Smooth muscle cell (in vitro differentiated cells): Measurements from ENCODE around the gene L3MBTL4. TPM values are rescaled to one million over a fixed set of nuclear protein-coding genes. Genes with fewer than 3 reads are reported as not detected.

Experiments
- DNase-seq: peaks from one replicate; lab custom pipeline; 2025; ENCODE audit not compliant: unreplicated experiment; lab: John Stamatoyannopoulos, UW
- H2AFZ ChIP-seq: fragments of 200-600 bp; sonication (generic); 2 replicates; pipeline ENCODE4 v1.6.0; 2016; ENCODE audit warnings: antibody characterized with exemption, low read depth, mild to moderate bottlenecking
- H3F3A ChIP-seq: fragments of 200-600 bp; sonication (generic); 2 replicates; pipeline ENCODE4 v1.6.0; 2017; ENCODE audit warnings: antibody characterized with exemption, low read depth
- H3K27ac ChIP-seq: fragments of 200-600 bp; sonication (generic); 2 replicates; pipeline ENCODE4 v1.5.1; 2016; ENCODE audit warnings: low read depth, mild to moderate bottlenecking
- H3K27me3 ChIP-seq: fragments of 200-600 bp; sonication (generic); 2 replicates; pipeline ENCODE4 v1.6.1; 2016; ENCODE audit warnings: low read depth, mild to moderate bottlenecking
- H3K36me3 ChIP-seq: fragments of 200-600 bp; sonication (generic); 2 replicates; pipeline ENCODE4 v1.5.1; 2016; ENCODE audit warnings: low read depth
- H3K4me1 ChIP-seq: fragments of 200-600 bp; sonication (generic); 2 replicates; pipeline ENCODE4 v1.5.1; 2016; ENCODE audit warnings: low read depth
- H3K4me2 ChIP-seq: fragments of 200-600 bp; sonication (generic); 2 replicates; pipeline ENCODE4 v1.6.0; 2016; ENCODE audit warnings: mild to moderate bottlenecking
- H3K4me3 ChIP-seq: fragments of 200-600 bp; sonication (generic); 2 replicates; pipeline ENCODE4 v1.5.1; 2016; ENCODE audit warnings: mild to moderate bottlenecking
- H3K79me2 ChIP-seq: fragments of 200-600 bp; sonication (generic); 2 replicates; pipeline ENCODE4 v1.6.0; 2016; ENCODE audit warnings: low read depth, mild to moderate bottlenecking
- H3K9ac ChIP-seq: fragments of 200-600 bp; sonication (generic); 2 replicates; pipeline ENCODE4 v1.6.0; 2016; ENCODE audit warnings: low read depth
- H3K9me3 ChIP-seq: fragments of 200-600 bp; sonication (generic); replicated peaks from 2 replicates; pipeline ENCODE4 v1.5.1; 2016; ENCODE audit warnings: low read depth
- H4K20me1 ChIP-seq: fragments of 200-600 bp; sonication (generic); 2 replicates; pipeline ENCODE4 v1.6.0; 2016; ENCODE audit warnings: low read depth
- CTCF ChIP-seq: fragments of 200-600 bp; sonication (generic); IDR thresholded peaks from 2 replicates; pipeline ENCODE4 v1.5.1; 2017; ENCODE audit warnings: borderline replicate concordance, mild to moderate bottlenecking, antibody characterized with exemption; ENCODE audit not compliant: insufficient read depth, poor library complexity, severe bottlenecking
- WGBS: methylation state at CpG from one replicate; pipeline ENCODE4 v1.1.7; 2016; ENCODE audit warnings: low lambda C conversion rate; 5-methylcytosine and 5-hydroxymethylcytosine counted together
- polyA plus RNA-seq: library from polyadenylated mRNA; unstranded; fragments of >200 nt; fragmentation: Nextera tagmentation; extraction: Ambion mirVana; gene quantifications from 2 replicates; pipeline ENCODE4 v1.2.1, GENCODE V29; 2016
- total RNA-seq: library from RNA; depleted of rRNA; stranded (reverse); fragments of >200 nt; gene quantifications from 2 replicates; pipeline ENCODE4 v1.2.3, GENCODE V29; 2014

L3MBTL4 gene
- total and polyA plus RNA-seq, 2 experiments from 2014 or later, result 3.4 TPM; not detected in 1

GRCh38 chr18:5944448-5944847, 470.3 kb downstream of the L3MBTL4 start:
- H2AFZ ChIP-seq, result no peak overlapping the region
- no peak overlapping the region for H3K9ac ChIP-seq
- H3K36me3 ChIP-seq, result no peaks in the 10 kb centered on the region
- H3K27me3 ChIP-seq, result peaks cover 6% of the 10 kb centered on the region
- H4K20me1 ChIP-seq, result no peaks in the 10 kb centered on the region
- DNase-seq, result no peak
- H3K9me3 ChIP-seq, result no peaks in the 10 kb centered on the region
- H3K79me2 ChIP-seq, result no peaks in the 10 kb centered on the region
- WGBS, result 84% methylated on average over 3 of the region's 3 CpGs
- no peaks in the 10 kb centered on the region for H3K4me1 ChIP-seq
- no peak overlapping the region for H3K4me3 ChIP-seq
- H3K4me2 ChIP-seq, result no peak overlapping the region
- H3K27ac ChIP-seq, result no peak overlapping the region
- H3F3A ChIP-seq, result peaks cover 12% of the 10 kb centered on the region
- TF ChIP-seq CTCF, result no peak

- Histone ChIP-seq H3K27me3 (peaks cover 6% of the 10 kb centered on the region), H3F3A (peaks cover 11% of the 10 kb centered on the region), H3K9ac (no peak overlapping the region), H3K4me3 (no peak overlapping the region), H3K9me3 (no peaks in the 10 kb centered on the region), H2AFZ (no peak overlapping the region), H3K4me1 (no peaks in the 10 kb centered on the region), H3K79me2 (no peaks in the 10 kb centered on the region), H4K20me1 (no peaks in the 10 kb centered on the region), H3K36me3 (no peaks in the 10 kb centered on the region), H3K4me2 (no peak overlapping the region), H3K27ac (no peak overlapping the region)
- DNase-seq, result no peak
- WGBS, result 91% methylated on average over 5 of the region's 5 CpGs
- no peak for TF ChIP-seq CTCF
Measured at GRCh38 chr18:5943514-5943913, 471.2 kb downstream of the L3MBTL4 start.

GRCh38 chr18:5942591-5942990, 472.1 kb downstream of the L3MBTL4 start:
- TF ChIP-seq CTCF, result no peak
- WGBS, result 66% methylated on average over 6 of the region's 6 CpGs
- no peak overlapping the region for H2AFZ ChIP-seq
- H3K9ac ChIP-seq, result no peak overlapping the region
- H3K27ac ChIP-seq, result no peak overlapping the region
- H3K36me3 ChIP-seq, result no peaks in the 10 kb centered on the region
- DNase-seq, result no peak
- H3K9me3 ChIP-seq, result no peaks in the 10 kb centered on the region
- H3K4me2 ChIP-seq, result no peak overlapping the region
- H4K20me1 ChIP-seq, result no peaks in the 10 kb centered on the region
- H3K27me3 ChIP-seq, result peaks cover 6% of the 10 kb centered on the region
- peaks cover 1% of the 10 kb centered on the region for H3F3A ChIP-seq
- no peak overlapping the region for H3K4me3 ChIP-seq
- H3K79me2 ChIP-seq, result no peaks in the 10 kb centered on the region
- H3K4me1 ChIP-seq, result no peaks in the 10 kb centered on the region

- no peaks in the 10 kb centered on the region for H3F3A ChIP-seq
- no peaks in the 10 kb centered on the region for H4K20me1 ChIP-seq
- no peak overlapping the region for H3K27ac ChIP-seq
- no peaks in the 10 kb centered on the region for H3K9me3 ChIP-seq
- no peak overlapping the region for H3K9ac ChIP-seq
- no peaks in the 10 kb centered on the region for H3K79me2 ChIP-seq
- no peaks in the 10 kb centered on the region for H3K4me1 ChIP-seq
- no peak for TF ChIP-seq CTCF
- no peak overlapping the region for H3K4me3 ChIP-seq
- H3K36me3 ChIP-seq, result no peaks in the 10 kb centered on the region
- peaks cover 6% of the 10 kb centered on the region for H3K27me3 ChIP-seq
- WGBS, result 52% methylated on average over 3 of the region's 3 CpGs
- H3K4me2 ChIP-seq, result no peak overlapping the region
- no peak for DNase-seq
- no peak overlapping the region for H2AFZ ChIP-seq
Measured at GRCh38 chr18:5941890-5942289, 472.8 kb downstream of the L3MBTL4 start.
